ENCODE data around the gene CLTC. TPM values are rescaled to one million over a fixed set of nuclear protein-coding genes. Genes with fewer than 3 reads are reported as not detected.

The CLTC gene
- total and polyA plus RNA-seq, 10 of the 15 experiments (the other 5 are each of a cell fraction or from before 2014, with no cell fraction given), result 77.5 to 188 (median 129) TPM

GRCh38 chr17:59730268-59730834, 110.7 kb downstream of the CLTC start:
- ATAC-seq (no peak), DNase-seq (ENCODE audit: low read depth, low spot score) (no peak), FAIRE-seq (no peak)
- ChIA-PET SMC1A (ENCODE audit: uncharacterized antibody, unreplicated experiment) (interaction anchor here (0.6 kb wide), 1 partner anchor 23 kb away, joined by 3 read pairs; no protein-coding TSS in a partner anchor), CTCF (no interaction called here), POLR2A (no interaction called here), RAD21 (ENCODE audit: unreplicated experiment) (no interaction called here)
- Histone ChIP-seq H3K4me2 (ENCODE audit: control insufficient read depth, insufficient read depth) (no peak overlapping the region), H3K79me2 (ENCODE audit: control insufficient read depth, insufficient read depth, low read length) (peaks cover 8% of the 10 kb centered on the region), H2AFZ (ENCODE audit: control insufficient read depth, low read depth, low read length) (no peak overlapping the region), H3K27ac (ENCODE audit: control insufficient read depth, insufficient read depth) (no peak overlapping the region), H4K20me1 (ENCODE audit: control insufficient read depth, insufficient read depth) (no peaks in the 10 kb centered on the region), H3K4me3 (no peak overlapping the region), H3K27me3 (replicated peaks in 1 of 2; ENCODE audit: control insufficient read depth in 2 of 2, insufficient read depth in 2 of 2, low read length in 1 of 2) (no peaks in the 10 kb centered on the region), H3K9me3 (replicated peaks; ENCODE audit: control insufficient read depth, insufficient read depth, low read length) (no peaks in the 10 kb centered on the region), H3K4me1 (ENCODE audit: control insufficient read depth, insufficient read depth, low read length) (no peaks in the 10 kb centered on the region; the same call in 1 of the 2 replicates), H3K9ac (ENCODE audit: control insufficient read depth, insufficient read depth, low read length) (no peak overlapping the region), H3K36me3 (ENCODE audit: control insufficient read depth in 2 of 2, insufficient read depth in 2 of 2, low read length in 1 of 2) (no peaks in the 10 kb centered on the region; a peak in 1 of 4 replicates)
- in situ Hi-C loops (cut with MboI), result no loop called here
- BruUV-seq (replicated peaks), result no TSS peak
- TF ChIP-seq DPF2 (IDR thresholded peaks at IDR 0.05) (no peak), ZNF24 (IDR thresholded peaks at IDR 0.05) (no peak), POU2F2 (IDR thresholded peaks at IDR 0.05; ENCODE audit: borderline replicate concordance, low read depth, low read length) (no peak), MAX (IDR thresholded peaks at IDR 0.05; ENCODE audit: low read depth, low read length) (no peak), USF1 (IDR thresholded peaks at IDR 0.05; ENCODE audit: borderline replicate concordance, extremely low read length, insufficient read depth, low read depth, low read length) (no peak), IKZF1 (conservative IDR thresholded peaks at IDR 0.05) (no peak), BHLHE40 (IDR thresholded peaks at IDR 0.05; ENCODE audit: borderline replicate concordance in 1 of 2, low read depth in 2 of 2, low read length in 1 of 2) (no peak), ZSCAN29 (IDR thresholded peaks at IDR 0.05) (no peak), ASH2L (IDR thresholded peaks at IDR 0.05; ENCODE audit: borderline replicate concordance, low read depth) (no peak), NBN (IDR thresholded peaks at IDR 0.05) (no peak), ATF7 (IDR thresholded peaks at IDR 0.05; ENCODE audit: low read depth) (no peak), SREBF1 (IDR thresholded peaks at IDR 0.05; ENCODE audit: low read length) (no peak)
- WGBS (ENCODE audit: insufficient coverage, insufficient replicate concordance, low lambda C conversion rate, missing lambda C conversion rate), result 100% methylated on average over 1 of the region's 1 CpG
- intact Hi-C loops (cut with micrococcal nuclease; ENCODE audit: unreplicated experiment), result no loop called here
